Measurements from ENCODE around the gene CSH1.
"Not testable (repeated sequence)": the region's sequence is repeated elsewhere in the genome, so short reads cannot be mapped to it uniquely, and the experiment has no call there.

Gene CSH1

GRCh38 chr17:63928966-63929695 lies 32.8 kb upstream of the CSH1 start:
- no peak for DNase-seq (ENCODE audit: low read depth, low spot score)

- DNase-seq (ENCODE audit: low read depth, low spot score): no peak
Observed at GRCh38 chr17:63928172-63928666, 31.8 kb upstream of the CSH1 start.

GRCh38 chr17:63927464-63928171 lies 31.2 kb upstream of the CSH1 start:
- DNase-seq (ENCODE audit: low read depth, low spot score): no peak

- no peak for DNase-seq (ENCODE audit: low read depth, low spot score)
Observed at GRCh38 chr17:63926164-63926563, 29.8 kb upstream of the CSH1 start.

GRCh38 chr17:63925615-63926014 lies 29.2 kb upstream of the CSH1 start:
- DNase-seq (ENCODE audit: low read depth, low spot score): no peak

- not testable (repeated sequence) for DNase-seq (ENCODE audit: low read depth, low spot score)
Observed at GRCh38 chr17:63922402-63922801, 26.0 kb upstream of the CSH1 start.

- not testable (repeated sequence) for DNase-seq (ENCODE audit: low read depth, low spot score)
Observed at GRCh38 chr17:63920779-63921178, 24.4 kb upstream of the CSH1 start.

- not testable (repeated sequence) for DNase-seq (ENCODE audit: low read depth, low spot score)
Observed at GRCh38 chr17:63920050-63920449, 23.7 kb upstream of the CSH1 start.

- peak; percentile 7 for DNase-seq (ENCODE audit: low read depth, low spot score)
Observed at GRCh38 chr17:63919311-63919723, 22.9 kb upstream of the CSH1 start.

- not testable (repeated sequence) for DNase-seq (ENCODE audit: low read depth, low spot score)
Observed at GRCh38 chr17:63918789-63919305, 22.5 kb upstream of the CSH1 start, which contains the start of gene GH1. Gene GH1, minus strand, starts transcription at chr17:63918839. Its CDS starts 63 bp downstream, at chr17:63918776.

GRCh38 chr17:63918305-63918704 lies 21.9 kb upstream of the CSH1 start:
- no peak for DNase-seq (ENCODE audit: low read depth, low spot score)

- DNase-seq (ENCODE audit: low read depth, low spot score): no peak
Observed at GRCh38 chr17:63917646-63918045, 21.3 kb upstream of the CSH1 start.

- not testable (repeated sequence) for DNase-seq (ENCODE audit: low read depth, low spot score)
Observed at GRCh38 chr17:63917206-63917605, 20.8 kb upstream of the CSH1 start.

GRCh38 chr17:63916566-63917185 lies 20.3 kb upstream of the CSH1 start:
- DNase-seq (ENCODE audit: low read depth, low spot score): no peak

GRCh38 chr17:63915753-63916152 lies 19.4 kb upstream of the CSH1 start:
- DNase-seq (ENCODE audit: low read depth, low spot score): not testable (repeated sequence)

- no peak for DNase-seq (ENCODE audit: low read depth, low spot score)
Observed at GRCh38 chr17:63914471-63914870, 18.1 kb upstream of the CSH1 start.

GRCh38 chr17:63911657-63912100 lies 15.3 kb upstream of the CSH1 start:
- no peak for DNase-seq (ENCODE audit: low read depth, low spot score)

- DNase-seq (ENCODE audit: low read depth, low spot score): no peak
Observed at GRCh38 chr17:63911041-63911635, 14.8 kb upstream of the CSH1 start, which contains the start of gene CSHL1. Gene CSHL1, minus strand, starts transcription at chr17:63911258. Its CDS starts 62 bp downstream, at chr17:63911196.

- DNase-seq (ENCODE audit: low read depth, low spot score): no peak
Observed at GRCh38 chr17:63910096-63910495, 13.7 kb upstream of the CSH1 start.

- not testable (repeated sequence) for DNase-seq (ENCODE audit: low read depth, low spot score)
Observed at GRCh38 chr17:63909586-63909985, 13.2 kb upstream of the CSH1 start.

- not testable (repeated sequence) for DNase-seq (ENCODE audit: low read depth, low spot score)
Observed at GRCh38 chr17:63907161-63907778, 10.9 kb upstream of the CSH1 start.
